Measurements from ENCODE around the gene MIXL1. TPM values are rescaled to one million over a fixed set of nuclear protein-coding genes. Genes with fewer than 3 reads are reported as not detected.
"Not testable (repeated sequence)": the region's sequence is repeated elsewhere in the genome, so short reads cannot be mapped to it uniquely, and the experiment has no call there.

The MIXL1 gene
- total RNA-seq, 1 donor from 2014 or later, result 0.63 TPM

- H3K27ac Mint-ChIP-seq, result no peak overlapping the region
- TF ChIP-seq, protein P1, sequence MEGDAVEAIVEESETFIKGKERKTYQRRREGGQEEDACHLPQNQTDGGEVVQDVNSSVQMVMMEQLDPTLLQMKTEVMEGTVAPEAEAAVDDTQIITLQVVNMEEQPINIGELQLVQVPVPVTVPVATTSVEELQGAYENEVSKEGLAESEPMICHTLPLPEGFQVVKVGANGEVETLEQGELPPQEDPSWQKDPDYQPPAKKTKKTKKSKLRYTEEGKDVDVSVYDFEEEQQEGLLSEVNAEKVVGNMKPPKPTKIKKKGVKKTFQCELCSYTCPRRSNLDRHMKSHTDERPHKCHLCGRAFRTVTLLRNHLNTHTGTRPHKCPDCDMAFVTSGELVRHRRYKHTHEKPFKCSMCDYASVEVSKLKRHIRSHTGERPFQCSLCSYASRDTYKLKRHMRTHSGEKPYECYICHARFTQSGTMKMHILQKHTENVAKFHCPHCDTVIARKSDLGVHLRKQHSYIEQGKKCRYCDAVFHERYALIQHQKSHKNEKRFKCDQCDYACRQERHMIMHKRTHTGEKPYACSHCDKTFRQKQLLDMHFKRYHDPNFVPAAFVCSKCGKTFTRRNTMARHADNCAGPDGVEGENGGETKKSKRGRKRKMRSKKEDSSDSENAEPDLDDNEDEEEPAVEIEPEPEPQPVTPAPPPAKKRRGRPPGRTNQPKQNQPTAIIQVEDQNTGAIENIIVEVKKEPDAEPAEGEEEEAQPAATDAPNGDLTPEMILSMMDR (conservative IDR thresholded peaks at IDR 0.05), result no peak
- no peaks in the 10 kb centered on the region for H3K27me3 Mint-ChIP-seq
- H3K36me3 Mint-ChIP-seq, result peaks cover 16% of the 10 kb centered on the region
- H3K4me3 Mint-ChIP-seq, result no peak overlapping the region
- no peaks in the 10 kb centered on the region for H3K9me3 Mint-ChIP-seq
- H3K4me1 Mint-ChIP-seq (ENCODE audit: unreplicated experiment), result no peaks in the 10 kb centered on the region
- no peak for DNase-seq (ENCODE audit: extremely low spot score, unreplicated experiment)
Observed at GRCh38 chr1:226248091-226248490, 24.6 kb downstream of the MIXL1 start.

DNA sequence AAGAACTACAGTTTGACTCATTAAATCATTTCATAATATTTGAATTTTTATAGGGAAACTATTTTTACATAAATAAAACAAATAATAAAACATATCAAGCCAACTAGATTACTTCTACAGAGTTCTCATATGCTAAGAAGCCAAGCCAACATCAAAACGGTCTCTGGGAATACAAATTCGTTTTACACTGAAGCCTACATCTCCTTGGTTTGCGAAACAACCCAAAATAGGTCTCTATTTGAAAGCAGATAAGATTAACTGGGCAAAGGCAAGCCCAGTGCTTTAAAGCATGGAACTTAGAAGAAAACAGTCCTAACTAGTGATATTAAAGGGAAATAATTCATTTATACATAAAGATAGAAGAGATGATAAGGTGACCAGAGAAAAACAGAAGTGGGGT lies 25.3 kb downstream of the MIXL1 start:
- no peak for DNase-seq (ENCODE audit: extremely low spot score, unreplicated experiment)
- Mint-ChIP-seq H3K4me3 (no peak overlapping the region), H3K36me3 (peaks cover 16% of the 10 kb centered on the region), H3K27ac (no peak overlapping the region), H3K27me3 (no peaks in the 10 kb centered on the region), H3K4me1 (ENCODE audit: unreplicated experiment) (no peaks in the 10 kb centered on the region), H3K9me3 (no peaks in the 10 kb centered on the region)
- TF ChIP-seq, protein P1 (conservative IDR thresholded peaks at IDR 0.05), result no peak

GRCh38 chr1:226250511-226250910 lies 27.0 kb downstream of the MIXL1 start:
- no peak overlapping the region for H3K4me3 Mint-ChIP-seq

DNA sequence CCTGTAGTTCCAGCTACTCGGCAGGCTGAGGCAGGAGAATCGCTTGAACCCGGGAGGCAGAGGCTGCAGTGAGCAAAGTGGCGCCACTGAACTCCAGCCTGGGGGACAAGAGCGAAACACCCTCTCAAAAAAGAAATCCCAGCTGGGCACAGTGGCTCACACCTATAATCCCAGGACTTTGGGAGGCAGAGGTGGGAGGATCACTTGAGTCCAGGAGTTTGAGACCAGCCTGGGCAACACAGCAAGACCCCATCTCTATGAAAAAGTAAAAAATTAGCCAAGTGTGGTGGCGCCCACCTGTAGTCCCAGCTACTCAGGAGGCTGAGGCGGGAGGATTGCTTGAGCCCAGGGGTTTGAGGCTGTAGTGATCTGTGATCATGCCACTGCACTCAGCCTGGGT lies 29.4 kb downstream of the MIXL1 start:
- H3K36me3 Mint-ChIP-seq, result peaks cover 20% of the 10 kb centered on the region
- H3K27me3 Mint-ChIP-seq; H3K4me1 Mint-ChIP-seq (ENCODE audit: unreplicated experiment); H3K27ac Mint-ChIP-seq; H3K9me3 Mint-ChIP-seq; DNase-seq (ENCODE audit: extremely low spot score, unreplicated experiment); H3K4me3 Mint-ChIP-seq: not testable (repeated sequence)

More at GRCh38 chr1:226250511-226250910, 27.0 kb downstream of the MIXL1 start:
- TF ChIP-seq, protein P1 (conservative IDR thresholded peaks at IDR 0.05), result no peak
- no peak overlapping the region for H3K27ac Mint-ChIP-seq
- peaks cover 17% of the 10 kb centered on the region for H3K36me3 Mint-ChIP-seq
- H3K9me3 Mint-ChIP-seq, result no peaks in the 10 kb centered on the region
- no peaks in the 10 kb centered on the region for H3K27me3 Mint-ChIP-seq
- no peak for DNase-seq (ENCODE audit: extremely low spot score, unreplicated experiment)
- H3K4me1 Mint-ChIP-seq (ENCODE audit: unreplicated experiment), result no peaks in the 10 kb centered on the region

DNA sequence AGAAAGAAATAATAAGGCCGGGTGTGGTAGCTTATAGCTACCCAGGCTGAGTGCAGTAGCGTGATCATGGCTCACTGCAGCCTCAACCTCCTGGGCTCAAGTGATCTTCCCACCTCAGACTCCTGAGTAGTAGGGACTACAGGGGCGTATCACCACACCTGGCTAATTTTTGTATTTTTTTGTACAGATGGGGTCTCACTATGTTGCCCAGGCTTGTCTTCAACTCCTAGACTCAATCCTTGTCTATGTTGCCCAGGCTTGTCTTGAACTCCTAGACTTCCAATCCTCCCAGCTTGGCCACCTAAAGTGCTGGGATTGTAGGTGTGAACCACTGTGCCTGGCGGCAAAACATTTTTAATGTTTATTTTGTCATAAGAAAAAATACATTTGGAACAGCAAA lies 30.5 kb downstream of the MIXL1 start:
- H3K4me1 Mint-ChIP-seq (ENCODE audit: unreplicated experiment), result no peaks in the 10 kb centered on the region
- H3K27me3 Mint-ChIP-seq, result no peaks in the 10 kb centered on the region
- TF ChIP-seq, protein P1 (conservative IDR thresholded peaks at IDR 0.05), result no peak
- peaks cover 16% of the 10 kb centered on the region for H3K36me3 Mint-ChIP-seq
- H3K4me3 Mint-ChIP-seq, result no peak overlapping the region
- H3K9me3 Mint-ChIP-seq, result no peaks in the 10 kb centered on the region
- H3K27ac Mint-ChIP-seq, result no peak overlapping the region
- DNase-seq (ENCODE audit: extremely low spot score, unreplicated experiment), result no peak

DNA sequence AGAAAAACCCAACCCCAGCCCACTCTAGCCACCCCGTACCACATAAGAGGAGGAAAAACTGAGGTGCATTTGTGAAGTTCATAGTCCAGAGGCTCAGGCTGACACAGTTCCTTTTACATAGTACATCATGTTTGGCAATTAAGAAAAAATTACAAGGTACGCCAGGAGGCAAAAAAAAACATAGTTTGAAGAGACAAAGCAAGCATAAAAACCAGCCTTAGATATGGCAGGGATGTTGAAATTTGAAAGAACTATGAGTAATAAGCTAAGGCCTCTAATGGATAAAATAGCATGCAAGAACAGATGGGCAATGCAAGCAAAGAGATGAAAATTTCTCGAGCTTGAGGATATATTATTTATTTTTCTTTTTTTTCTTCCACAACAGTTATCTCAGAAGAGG lies 31.9 kb downstream of the MIXL1 start:
- H3K27me3 Mint-ChIP-seq, result no peaks in the 10 kb centered on the region
- H3K36me3 Mint-ChIP-seq, result peaks cover 20% of the 10 kb centered on the region
- DNase-seq (ENCODE audit: extremely low spot score, unreplicated experiment), result no peak
- TF ChIP-seq, protein P1 (conservative IDR thresholded peaks at IDR 0.05), result no peak
- H3K4me3 Mint-ChIP-seq, result no peak overlapping the region
- H3K9me3 Mint-ChIP-seq, result no peaks in the 10 kb centered on the region
- no peaks in the 10 kb centered on the region for H3K4me1 Mint-ChIP-seq (ENCODE audit: unreplicated experiment)
- H3K27ac Mint-ChIP-seq, result no peak overlapping the region

Data from type B pancreatic cell (in vitro differentiated cells).